IPS DF 4.7 (cell line): ENCODE results near the gene PALLD.
"Not testable (repeated sequence)": the region's sequence is repeated elsewhere in the genome, so short reads cannot be mapped to it uniquely, and the experiment has no call there.

Experiments used
- DNase-seq: peaks from one replicate; pipeline ENCODE4 v3.0.0-alpha.2; 2013; ENCODE audit warnings: low spot score; ENCODE audit errors: extremely low read depth

Gene PALLD

DNA sequence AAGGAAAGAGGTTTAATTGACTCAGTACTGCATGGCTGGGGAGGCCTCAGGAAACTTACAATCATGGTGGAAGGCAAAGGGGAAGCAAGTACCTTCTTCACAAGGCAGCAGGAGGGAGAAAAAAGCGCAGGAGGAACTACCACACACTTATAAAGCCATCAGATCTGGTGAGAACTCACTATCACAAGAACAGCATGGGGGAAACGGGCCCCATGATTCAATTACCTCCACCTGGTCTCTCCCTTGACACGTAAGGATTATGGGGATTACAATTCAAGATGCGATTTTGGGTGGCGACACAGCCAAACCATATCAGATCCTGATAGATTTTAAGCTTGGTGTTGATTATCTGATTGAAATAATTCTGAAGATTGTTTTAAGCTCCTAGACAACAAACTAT lies 294.5 kb downstream of the PALLD start:
- DNase-seq, result no peak

DNA sequence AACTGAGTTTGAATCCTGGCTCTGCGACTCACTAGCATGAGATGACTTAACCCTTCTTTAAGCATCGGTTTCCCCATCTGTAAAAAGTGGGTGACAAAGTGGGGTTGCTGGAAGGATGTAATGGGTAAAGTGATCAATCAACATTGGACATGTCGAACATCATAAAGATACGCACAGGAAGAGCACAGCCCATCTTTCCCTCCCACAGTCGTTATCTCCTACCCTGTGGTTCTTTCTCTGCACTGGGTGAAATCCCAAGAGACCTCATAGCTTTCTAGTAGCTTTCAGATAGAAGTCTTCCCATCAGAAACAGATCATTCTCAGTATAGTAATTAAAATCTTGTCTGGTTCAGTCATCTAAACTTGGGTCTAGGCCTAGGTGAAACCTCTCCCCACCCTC lies 296.7 kb downstream of the PALLD start:
- no peak for DNase-seq

DNA sequence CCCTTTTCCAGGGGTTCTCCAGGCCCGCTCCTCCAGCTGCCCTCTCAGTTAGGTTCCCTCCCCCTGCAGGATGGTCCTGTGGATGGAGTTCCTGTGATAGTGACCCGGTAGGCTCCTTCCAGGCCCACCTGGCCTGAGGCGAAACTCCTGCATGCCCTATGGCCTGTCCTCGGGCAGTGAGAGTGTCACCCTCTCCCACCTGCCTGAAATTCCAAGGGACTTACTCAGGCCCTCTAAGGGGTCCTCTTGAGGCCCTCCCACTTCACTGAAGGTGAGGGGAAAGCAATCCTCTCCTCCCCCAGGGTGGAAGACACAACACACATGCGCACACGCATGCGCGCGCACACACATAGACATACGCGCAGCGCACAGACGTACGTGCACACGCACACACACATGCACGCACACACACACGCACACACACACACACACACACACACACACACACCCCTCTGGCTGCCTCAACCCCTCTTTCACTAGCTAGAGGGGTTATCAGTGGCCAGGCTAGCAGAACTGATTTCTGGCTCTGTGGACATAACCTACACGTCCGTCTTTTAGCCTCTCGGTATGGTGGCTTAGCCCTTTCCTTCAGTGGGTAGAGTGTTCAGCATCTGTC lies 297.3 kb downstream of the PALLD start:
- no peak for DNase-seq

GRCh38 chr4:168794881-168795280 lies 298.0 kb downstream of the PALLD start:
- no peak for DNase-seq

GRCh38 chr4:168795346-168795745 lies 298.5 kb downstream of the PALLD start:
- DNase-seq, result no peak

DNA sequence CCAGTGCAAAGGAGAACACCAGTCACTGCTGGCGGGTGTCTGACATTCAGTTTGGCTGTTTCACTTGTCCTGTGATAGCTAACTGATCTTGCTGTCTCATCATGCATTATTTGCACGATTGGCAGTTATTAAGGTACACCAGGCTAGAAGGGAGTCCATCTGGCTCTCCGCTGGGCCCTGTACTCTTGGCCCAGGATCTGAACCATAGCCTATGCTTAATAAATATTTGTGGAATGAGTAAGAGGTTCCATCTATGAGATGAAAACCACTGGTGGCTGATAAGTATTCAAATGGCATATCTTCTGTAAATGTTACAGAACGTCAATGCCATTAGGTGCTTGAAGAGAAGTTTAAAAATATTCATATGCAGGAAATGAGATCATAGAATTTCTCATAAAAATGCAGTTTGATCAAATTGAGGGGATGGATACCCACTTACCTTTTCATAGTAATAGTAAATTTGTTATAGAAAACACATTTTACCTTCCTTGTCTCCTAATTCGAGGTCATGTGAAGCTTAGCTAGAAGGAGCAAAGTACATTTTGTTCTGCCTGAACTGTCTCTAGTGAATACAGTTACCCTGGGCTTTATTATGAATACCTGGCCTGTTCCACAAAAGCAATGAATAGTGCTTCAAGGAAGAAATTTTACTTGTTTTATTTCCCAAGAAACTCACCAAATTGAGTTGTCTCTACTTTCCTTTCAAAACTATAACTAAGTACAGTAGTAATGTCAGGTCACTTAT lies 299.7 kb downstream of the PALLD start:
- no peak for DNase-seq

DNA sequence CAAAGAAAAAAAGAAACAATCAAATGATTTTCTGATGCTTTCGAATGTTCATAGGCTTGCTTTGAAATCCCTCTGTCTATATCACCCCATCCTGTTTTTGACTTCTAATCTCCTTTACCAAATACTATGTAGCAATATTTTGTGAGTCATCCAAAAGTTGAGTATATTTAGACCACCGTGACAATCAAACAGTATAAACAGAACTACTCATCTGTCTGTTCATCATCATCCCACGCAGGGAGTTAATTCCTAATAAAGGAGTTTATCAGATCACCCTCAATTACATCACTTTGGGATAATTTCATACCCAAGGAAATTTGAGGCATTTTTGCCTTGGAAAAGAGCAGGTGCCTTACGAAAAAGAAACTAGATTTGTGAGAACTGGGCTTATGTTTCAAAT lies 300.3 kb downstream of the PALLD start:
- DNase-seq, result no peak

DNA sequence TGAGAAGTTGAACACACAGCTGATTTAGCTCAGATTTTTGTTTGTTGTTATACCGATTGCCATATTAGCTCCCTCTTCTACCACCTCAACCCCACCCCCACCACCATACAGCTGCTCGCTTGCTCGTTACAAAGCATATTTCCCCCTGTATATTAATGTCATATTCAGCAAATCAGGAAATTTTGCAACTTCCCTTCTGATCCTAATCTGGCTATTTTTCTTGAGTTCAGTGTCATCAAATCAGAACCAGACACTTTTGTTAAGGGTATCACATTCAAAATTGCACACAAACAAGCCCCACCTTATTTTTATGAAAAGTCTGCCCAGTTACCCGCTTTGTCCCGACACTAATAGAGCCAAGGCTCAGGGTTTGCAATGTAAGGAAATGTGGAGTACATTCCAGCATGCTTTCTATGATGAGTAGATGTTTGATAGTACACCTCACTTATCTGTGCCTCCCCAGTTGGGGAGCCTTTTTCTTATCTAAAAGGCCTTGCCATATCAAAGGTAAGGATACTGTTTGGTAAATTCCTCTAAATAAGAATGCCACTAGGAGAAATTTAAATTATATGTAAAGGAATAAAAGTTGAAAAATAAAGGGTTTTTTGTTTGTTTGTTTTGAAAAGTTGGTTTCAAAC lies 301.0 kb downstream of the PALLD start:
- DNase-seq, result no peak

DNA sequence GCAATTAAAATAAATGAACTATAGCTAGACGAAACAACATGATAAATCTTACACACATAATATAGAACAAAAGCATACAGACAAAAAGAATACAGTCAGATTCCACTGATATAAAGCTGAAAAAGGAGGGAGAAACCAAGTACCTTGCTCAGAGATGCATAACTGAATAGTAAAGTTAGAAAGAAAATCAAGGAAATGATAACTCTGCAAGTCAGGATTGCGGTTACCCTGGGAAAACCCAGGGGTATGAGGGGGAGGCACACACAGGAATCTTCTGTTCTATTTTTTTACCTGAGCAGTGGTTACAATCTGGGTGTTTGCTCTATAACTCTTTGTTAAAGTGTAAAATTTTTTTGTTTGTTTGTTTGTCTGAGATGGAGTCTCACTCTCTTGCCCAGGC lies 304.1 kb downstream of the PALLD start:
- DNase-seq, result no peak

DNA sequence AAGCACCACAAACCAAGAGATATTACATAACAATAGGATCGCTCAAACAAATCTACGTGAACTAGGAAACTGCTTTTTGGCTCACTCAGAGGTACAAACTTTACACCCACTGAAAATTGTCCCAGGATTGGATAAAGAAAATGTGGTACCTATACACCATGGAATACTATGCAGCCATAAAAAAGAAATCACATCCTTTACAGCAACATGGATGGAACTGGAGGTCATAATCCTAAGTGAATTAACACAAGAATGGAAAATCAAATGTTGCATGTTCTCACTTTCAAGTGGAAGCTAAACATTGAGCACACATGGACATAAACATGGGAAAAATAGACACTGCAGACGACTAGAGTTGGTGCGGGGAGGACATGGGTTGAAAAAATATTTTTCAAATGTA lies 305.4 kb downstream of the PALLD start:
- DNase-seq, result no peak

DNA sequence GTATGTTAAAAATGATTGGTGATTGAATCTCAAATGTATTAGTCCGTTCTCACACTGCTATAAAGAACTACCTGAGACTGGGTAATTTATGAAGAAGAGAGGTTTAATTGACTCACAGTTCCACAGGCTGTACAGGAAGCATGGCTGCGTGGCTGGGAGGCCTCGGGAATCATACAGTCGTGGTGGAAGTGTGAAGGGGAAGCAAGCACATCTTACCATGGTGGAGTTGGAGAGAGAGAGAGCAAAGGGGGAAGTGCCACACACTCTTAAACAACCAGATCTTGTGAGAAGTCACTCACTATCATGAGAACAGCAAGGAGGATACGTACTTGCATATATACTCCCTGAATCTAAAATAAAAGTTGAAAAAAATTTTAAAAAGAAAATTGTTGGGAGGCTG lies 306.2 kb downstream of the PALLD start:
- DNase-seq, result not testable (repeated sequence)

DNA sequence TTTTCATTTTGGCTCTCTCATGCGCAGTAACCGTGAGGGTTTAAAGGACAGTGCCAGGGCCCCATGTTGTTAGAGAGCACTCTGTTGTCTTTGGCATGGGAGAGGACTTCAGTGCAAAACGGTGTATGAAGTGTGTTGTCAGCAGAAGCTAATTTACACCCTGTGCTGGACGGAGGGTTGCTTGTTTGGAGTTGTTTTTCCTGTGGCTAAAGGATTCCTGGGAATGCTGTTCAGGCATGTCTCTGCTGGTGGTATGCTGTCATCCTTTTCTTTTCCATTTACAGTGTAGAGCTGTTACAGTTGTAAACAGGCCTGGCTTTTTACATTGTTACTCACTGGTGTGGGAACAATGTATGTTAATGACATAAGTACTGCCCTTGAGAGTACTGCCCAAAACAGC lies 306.9 kb downstream of the PALLD start:
- DNase-seq, result no peak

GRCh38 chr4:168804146-168804545 lies 307.3 kb downstream of the PALLD start:
- DNase-seq, result no peak

GRCh38 chr4:168805341-168805740 lies 308.5 kb downstream of the PALLD start:
- DNase-seq, result no peak

- DNase-seq, result not testable (repeated sequence)
These were observed 309.4 kb downstream of the PALLD start for GRCh38 chr4:168806247-168806646.

DNA sequence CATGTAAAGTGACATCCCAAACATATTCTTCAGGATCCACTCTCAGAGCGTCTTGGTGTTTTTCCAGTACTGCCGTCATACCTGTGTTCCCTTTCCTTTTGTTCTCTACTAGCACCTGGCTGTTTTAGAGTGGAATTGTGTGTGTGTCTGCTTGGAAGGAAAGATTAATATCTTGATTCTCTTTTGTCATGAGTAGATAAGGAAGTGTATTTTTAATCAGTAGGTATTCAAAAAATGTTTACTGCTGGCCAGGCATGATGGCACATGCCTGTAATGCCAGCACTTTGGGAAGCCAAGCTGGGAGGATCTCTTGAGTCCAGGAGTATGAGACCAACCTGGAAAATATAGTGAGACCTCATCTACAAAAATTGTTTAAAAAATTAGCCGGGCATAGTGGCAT lies 314.4 kb downstream of the PALLD start:
- DNase-seq, result no peak

- DNase-seq, result no peak
These were observed 315.2 kb downstream of the PALLD start for GRCh38 chr4:168811786-168812651.

- DNase-seq, result no peak
These were observed 316.0 kb downstream of the PALLD start for GRCh38 chr4:168812806-168813205.

GRCh38 chr4:168813890-168814289 lies 317.0 kb downstream of the PALLD start:
- no peak for DNase-seq

GRCh38 chr4:168815379-168816345 lies 318.8 kb downstream of the PALLD start:
- no peak for DNase-seq

DNA sequence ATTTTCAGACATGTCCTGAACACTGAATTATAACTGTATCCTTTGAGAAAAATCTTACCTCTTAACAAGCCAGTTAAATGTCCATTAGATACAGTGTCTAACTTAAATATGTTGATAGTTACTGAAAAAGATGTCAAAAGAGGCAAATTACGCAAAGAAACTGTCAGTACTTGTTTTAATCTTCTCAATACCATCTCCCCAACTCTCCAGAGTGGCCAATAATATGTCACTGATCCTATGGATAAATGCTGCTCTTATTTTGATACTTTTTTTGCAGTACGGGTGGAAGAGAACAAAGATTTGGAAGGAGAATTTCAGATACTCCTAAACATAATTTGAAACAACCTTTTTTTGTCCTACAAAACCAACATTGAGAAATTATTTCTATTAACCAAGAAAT lies 320.5 kb downstream of the PALLD start:
- DNase-seq, result no peak
